Measurements from ENCODE around the gene CD81.

The CD81 gene

GRCh38 chr11:2342981-2343380, 34.1 kb upstream of the CD81 start:
- no peak for TF ChIP-seq USF1 (IDR thresholded peaks at IDR 0.05)
- TF ChIP-seq REST (IDR thresholded peaks at IDR 0.05; ENCODE audit: low read depth), result no peak
- TF ChIP-seq TEAD4 (IDR thresholded peaks at IDR 0.05), result no peak
- TF ChIP-seq TAF1 (IDR thresholded peaks at IDR 0.05; ENCODE audit: low read depth), result no peak
- no peak for TF ChIP-seq YY1 (IDR thresholded peaks at IDR 0.05; ENCODE audit: low read depth)
- TF ChIP-seq CREB1 (IDR thresholded peaks at IDR 0.05; ENCODE audit: low read depth), result no peak
- no peak for TF ChIP-seq RAD21 (IDR thresholded peaks at IDR 0.05; ENCODE audit: low read depth)
- TF ChIP-seq EP300 (IDR thresholded peaks at IDR 0.05; ENCODE audit: borderline replicate concordance), result no peak
- TF ChIP-seq EGR1 (IDR thresholded peaks at IDR 0.05), result no peak
- TF ChIP-seq MAX (IDR thresholded peaks at IDR 0.05), result no peak
- no peak for TF ChIP-seq FOXM1 (IDR thresholded peaks at IDR 0.05; ENCODE audit: borderline replicate concordance, low read depth)
- no peak for TF ChIP-seq ZBTB7A (IDR thresholded peaks at IDR 0.05; ENCODE audit: low read depth)
- no peak for TF ChIP-seq TCF12 (IDR thresholded peaks at IDR 0.05; ENCODE audit: low read depth)
- no peak for TF ChIP-seq NFIC (IDR thresholded peaks at IDR 0.05)
- no peak for TF ChIP-seq CEBPB (IDR thresholded peaks at IDR 0.05)

- TF ChIP-seq MAX (IDR thresholded peaks at IDR 0.05), result no peak
- no peak for TF ChIP-seq EGR1 (IDR thresholded peaks at IDR 0.05)
- no peak for TF ChIP-seq NFIC (IDR thresholded peaks at IDR 0.05)
- no peak for TF ChIP-seq REST (IDR thresholded peaks at IDR 0.05; ENCODE audit: low read depth)
- no peak for TF ChIP-seq TCF12 (IDR thresholded peaks at IDR 0.05; ENCODE audit: low read depth)
- no peak for TF ChIP-seq TAF1 (IDR thresholded peaks at IDR 0.05; ENCODE audit: low read depth)
- TF ChIP-seq RAD21 (IDR thresholded peaks at IDR 0.05; ENCODE audit: low read depth), result no peak
- no peak for TF ChIP-seq CREB1 (IDR thresholded peaks at IDR 0.05; ENCODE audit: low read depth)
- no peak for TF ChIP-seq CEBPB (IDR thresholded peaks at IDR 0.05)
- TF ChIP-seq TEAD4 (IDR thresholded peaks at IDR 0.05), result no peak
Measured at GRCh38 chr11:2343502-2343901, 33.6 kb upstream of the CD81 start.

- TF ChIP-seq TCF12 (IDR thresholded peaks at IDR 0.05; ENCODE audit: low read depth) (no peak), REST (IDR thresholded peaks at IDR 0.05; ENCODE audit: low read depth) (no peak), FOXM1 (IDR thresholded peaks at IDR 0.05; ENCODE audit: borderline replicate concordance, low read depth) (no peak), YY1 (IDR thresholded peaks at IDR 0.05; ENCODE audit: low read depth) (no peak), USF1 (IDR thresholded peaks at IDR 0.05) (no peak), MAX (IDR thresholded peaks at IDR 0.05) (no peak), EP300 (IDR thresholded peaks at IDR 0.05; ENCODE audit: borderline replicate concordance) (no peak), TEAD4 (IDR thresholded peaks at IDR 0.05) (no peak), TAF1 (IDR thresholded peaks at IDR 0.05; ENCODE audit: low read depth) (no peak), RAD21 (IDR thresholded peaks at IDR 0.05; ENCODE audit: low read depth) (no peak), EGR1 (IDR thresholded peaks at IDR 0.05) (no peak), CEBPB (IDR thresholded peaks at IDR 0.05) (no peak), CREB1 (IDR thresholded peaks at IDR 0.05; ENCODE audit: low read depth) (no peak), ZBTB7A (IDR thresholded peaks at IDR 0.05; ENCODE audit: low read depth) (no peak), NFIC (IDR thresholded peaks at IDR 0.05) (no peak)
Measured at GRCh38 chr11:2345050-2345449, 32.1 kb upstream of the CD81 start.

GRCh38 chr11:2346014-2346413, 31.1 kb upstream of the CD81 start:
- no peak for TF ChIP-seq FOXM1 (IDR thresholded peaks at IDR 0.05; ENCODE audit: borderline replicate concordance, low read depth)
- no peak for TF ChIP-seq TEAD4 (IDR thresholded peaks at IDR 0.05)
- TF ChIP-seq YY1 (IDR thresholded peaks at IDR 0.05; ENCODE audit: low read depth), result no peak
- TF ChIP-seq RAD21 (IDR thresholded peaks at IDR 0.05; ENCODE audit: low read depth), result no peak
- no peak for TF ChIP-seq MAX (IDR thresholded peaks at IDR 0.05)
- no peak for TF ChIP-seq REST (IDR thresholded peaks at IDR 0.05; ENCODE audit: low read depth)
- TF ChIP-seq NFIC (IDR thresholded peaks at IDR 0.05), result no peak
- TF ChIP-seq EP300 (IDR thresholded peaks at IDR 0.05; ENCODE audit: borderline replicate concordance), result no peak
- no peak for TF ChIP-seq TCF12 (IDR thresholded peaks at IDR 0.05; ENCODE audit: low read depth)
- no peak for TF ChIP-seq USF1 (IDR thresholded peaks at IDR 0.05)
- TF ChIP-seq TAF1 (IDR thresholded peaks at IDR 0.05; ENCODE audit: low read depth), result no peak
- no peak for TF ChIP-seq ZBTB7A (IDR thresholded peaks at IDR 0.05; ENCODE audit: low read depth)
- TF ChIP-seq CREB1 (IDR thresholded peaks at IDR 0.05; ENCODE audit: low read depth), result no peak

Data from Ishikawa (cell line).